ENCODE measurements around the gene OR56A4. TPM values are rescaled to one million over a fixed set of nuclear protein-coding genes. Genes with fewer than 3 reads are reported as not detected.

OR56A4 gene
- total RNA-seq (not detected), polyA plus RNA-seq (not detected)
- long read RNA-seq, donor 1, result 0 reads
- long read RNA-seq, donor 2, result 0 reads
- long read RNA-seq, donor 3, result 0 reads
- long read RNA-seq, donor 4, result 0 reads
- long read RNA-seq, donor 5, result 0 reads
- long read RNA-seq, donor 6, result 0 reads
- long read RNA-seq, donor 7, result 0 reads
- long read RNA-seq, donor 8, result 0 reads
- long read RNA-seq, donor 9, result 0 reads
- long read RNA-seq, donor 10, result 0 reads

DNA sequence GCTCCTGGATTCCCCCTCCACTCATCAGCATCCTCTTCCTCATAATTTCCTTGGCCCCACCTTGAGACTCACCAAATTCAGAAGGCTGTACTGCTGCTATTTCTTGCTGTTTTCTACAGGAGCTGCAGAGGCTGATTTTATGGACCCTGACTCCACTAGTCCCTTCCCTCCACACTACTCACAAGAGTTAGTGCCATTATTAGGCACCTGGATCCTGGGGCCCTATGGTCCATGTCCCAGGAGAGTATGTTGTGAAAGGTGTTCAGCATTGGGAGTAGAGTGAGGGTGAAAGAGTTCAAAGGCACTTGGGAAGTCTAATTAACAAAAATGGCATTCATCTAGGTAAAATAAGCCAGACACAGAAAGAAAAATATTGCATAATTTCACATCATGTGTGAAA, at the start of gene OR56A4:
Gene OR56A4, minus strand, starts transcription at position 101 of the 400 bp plus-strand sequence. CDS start 3,954 bp downstream, outside the sequence.
- Histone ChIP-seq H3K27me3 (ENCODE audit: control insufficient read depth in 2 of 2, insufficient read depth in 1 of 2, low read length in 1 of 2) (no peaks in the 10 kb centered on the region), H3K9me3 (ENCODE audit: control insufficient read depth in 2 of 2, insufficient read depth in 1 of 2, low read length in 1 of 2) (no peaks in the 10 kb centered on the region), H3K36me3 (ENCODE audit: control insufficient read depth in 2 of 2, insufficient read depth in 2 of 2, low read length in 1 of 2) (no peaks in the 10 kb centered on the region), H3K4me1 (ENCODE audit: control insufficient read depth in 2 of 2, insufficient read depth in 2 of 2, low read length in 2 of 2) (no peaks in the 10 kb centered on the region), H3K4me3 (ENCODE audit: low read length in 2 of 2) (no peak within 1 kb of the TSS), H3K27ac (ENCODE audit: low read depth in 1 of 2, low read length in 1 of 2) (no peak within 1 kb of the TSS)
- no peak for DNase-seq (ENCODE audit: low read depth in 6 of 9, low spot score in 9 of 9)

DNA sequence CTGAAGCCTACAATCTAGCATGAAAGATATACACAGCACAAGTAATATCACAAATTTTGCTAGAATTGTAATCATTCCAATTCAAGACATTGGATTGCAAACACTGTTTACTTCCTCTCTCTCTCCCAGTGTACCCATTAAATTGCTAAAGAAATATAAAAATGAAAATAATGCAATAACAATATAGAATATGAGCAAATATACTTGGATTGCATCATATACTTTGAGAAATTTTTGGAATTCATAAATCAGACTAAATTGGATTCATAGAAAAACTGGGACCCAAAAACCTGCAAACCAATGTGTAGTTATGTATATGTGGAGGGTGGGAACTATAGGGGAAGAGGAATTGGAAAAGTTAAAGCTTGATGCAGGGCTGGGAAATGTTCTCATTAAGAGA, 48.8 kb upstream of the OR56A4 start:
- Histone ChIP-seq H3K4me3 (ENCODE audit: low read length in 2 of 2) (no peak overlapping the region), H3K4me1 (ENCODE audit: control insufficient read depth in 2 of 2, insufficient read depth in 2 of 2, low read length in 2 of 2) (no peaks in the 10 kb centered on the region), H3K27me3 (ENCODE audit: control insufficient read depth in 2 of 2, insufficient read depth in 1 of 2, low read length in 1 of 2) (no peaks in the 10 kb centered on the region), H3K27ac (ENCODE audit: low read depth in 1 of 2, low read length in 1 of 2) (no peak overlapping the region), H3K36me3 (ENCODE audit: control insufficient read depth in 2 of 2, insufficient read depth in 2 of 2, low read length in 1 of 2) (no peaks in the 10 kb centered on the region), H3K9me3 (ENCODE audit: control insufficient read depth in 2 of 2, insufficient read depth in 1 of 2, low read length in 1 of 2) (no peaks in the 10 kb centered on the region)
- DNase-seq (ENCODE audit: low read depth in 6 of 9, low spot score in 9 of 9), result no peak

DNA sequence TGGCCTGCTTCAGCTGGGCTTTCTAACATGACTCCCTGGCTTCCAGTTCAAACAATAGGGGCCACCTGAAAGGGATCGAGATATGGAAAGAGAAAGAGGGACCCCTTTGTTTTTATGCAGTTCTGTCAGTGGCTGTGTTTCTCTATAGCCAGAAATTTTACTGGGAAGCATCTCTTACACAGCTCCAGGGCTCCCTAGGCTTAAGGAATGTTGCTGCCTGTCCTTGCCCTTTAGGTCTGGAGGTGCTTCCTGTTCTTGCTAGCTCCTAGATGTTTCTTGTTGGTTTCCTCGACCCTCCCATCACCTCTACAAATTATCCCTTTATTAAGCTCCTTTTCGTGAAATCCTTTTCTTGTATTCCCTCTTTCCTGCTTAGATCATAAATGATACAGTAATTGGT, 45.6 kb upstream of the OR56A4 start:
- Histone ChIP-seq H3K4me1 (ENCODE audit: control insufficient read depth in 2 of 2, insufficient read depth in 2 of 2, low read length in 2 of 2) (no peaks in the 10 kb centered on the region), H3K4me3 (ENCODE audit: low read length in 2 of 2) (no peak overlapping the region), H3K27me3 (ENCODE audit: control insufficient read depth in 2 of 2, insufficient read depth in 1 of 2, low read length in 1 of 2) (no peaks in the 10 kb centered on the region), H3K9me3 (ENCODE audit: control insufficient read depth in 2 of 2, insufficient read depth in 1 of 2, low read length in 1 of 2) (no peaks in the 10 kb centered on the region), H3K27ac (ENCODE audit: low read depth in 1 of 2, low read length in 1 of 2) (no peak overlapping the region), H3K36me3 (ENCODE audit: control insufficient read depth in 2 of 2, insufficient read depth in 2 of 2, low read length in 1 of 2) (no peaks in the 10 kb centered on the region)
- DNase-seq (ENCODE audit: low read depth in 6 of 9, low spot score in 9 of 9), result no peak
- 81% methylated on average over 3 of the region's 3 CpGs for WGBS

DNA sequence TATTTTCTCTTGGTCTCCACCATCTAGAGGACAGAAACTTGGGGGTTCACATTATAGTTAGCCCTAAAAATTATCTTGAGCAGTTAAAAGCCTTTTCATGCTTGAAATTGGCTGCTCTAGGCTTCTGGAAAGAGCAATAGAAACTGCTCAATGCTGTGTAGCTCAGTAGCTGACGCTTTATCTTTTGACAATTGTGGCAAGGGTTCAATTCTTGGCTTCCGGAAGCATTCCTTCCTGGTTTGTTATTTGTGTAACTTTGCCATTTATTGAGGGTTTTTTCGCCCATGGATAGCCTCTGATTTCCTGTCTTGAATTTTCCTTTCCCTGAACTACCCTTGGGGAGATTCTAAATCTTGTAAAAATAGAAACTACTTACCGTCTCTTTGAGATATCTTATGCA, 34.1 kb upstream of the OR56A4 start:
- Histone ChIP-seq H3K9me3 (ENCODE audit: control insufficient read depth in 2 of 2, insufficient read depth in 1 of 2, low read length in 1 of 2) (no peaks in the 10 kb centered on the region), H3K27me3 (ENCODE audit: control insufficient read depth in 2 of 2, insufficient read depth in 1 of 2, low read length in 1 of 2) (no peaks in the 10 kb centered on the region), H3K4me1 (ENCODE audit: control insufficient read depth in 2 of 2, insufficient read depth in 2 of 2, low read length in 2 of 2) (no peaks in the 10 kb centered on the region), H3K27ac (ENCODE audit: low read depth in 1 of 2, low read length in 1 of 2) (no peak overlapping the region), H3K4me3 (ENCODE audit: low read length in 2 of 2) (no peak overlapping the region), H3K36me3 (ENCODE audit: control insufficient read depth in 2 of 2, insufficient read depth in 2 of 2, low read length in 1 of 2) (no peaks in the 10 kb centered on the region)
- no peak for DNase-seq (ENCODE audit: low read depth in 6 of 9, low spot score in 9 of 9)
- WGBS, result 41% methylated on average over 4 of the region's 4 CpGs

- Histone ChIP-seq H3K4me3 (ENCODE audit: low read length in 2 of 2) (no peak within 1 kb of the TSS), H3K27ac (ENCODE audit: low read depth in 1 of 2, low read length in 1 of 2) (no peak within 1 kb of the TSS), H3K36me3 (ENCODE audit: control insufficient read depth in 2 of 2, insufficient read depth in 2 of 2, low read length in 1 of 2) (no peaks in the 10 kb centered on the region), H3K27me3 (ENCODE audit: control insufficient read depth in 2 of 2, insufficient read depth in 1 of 2, low read length in 1 of 2) (no peaks in the 10 kb centered on the region), H3K9me3 (ENCODE audit: control insufficient read depth in 2 of 2, insufficient read depth in 1 of 2, low read length in 1 of 2) (no peaks in the 10 kb centered on the region), H3K4me1 (ENCODE audit: control insufficient read depth in 2 of 2, insufficient read depth in 2 of 2, low read length in 2 of 2) (no peaks in the 10 kb centered on the region)
- WGBS, result 99% methylated on average over 1 of the region's 1 CpG
- DNase-seq (ENCODE audit: low read depth in 6 of 9, low spot score in 9 of 9), result no peak
These were observed 24.1 kb upstream of the OR56A4 start, which contains the start of gene OR56A1 for GRCh38 chr11:6030708-6031405. Gene OR56A1 (minus strand): TSS chr11:6030758. CDS start chr11:6027692, 3,066 bp downstream.

- H3K27me3 ChIP-seq (ENCODE audit: control insufficient read depth in 2 of 2, insufficient read depth in 1 of 2, low read length in 1 of 2), result no peaks in the 10 kb centered on the region
- no peak overlapping the region for H3K4me3 ChIP-seq (ENCODE audit: low read length in 2 of 2)
- H3K36me3 ChIP-seq (ENCODE audit: control insufficient read depth in 2 of 2, insufficient read depth in 2 of 2, low read length in 1 of 2), result no peaks in the 10 kb centered on the region
- H3K4me1 ChIP-seq (ENCODE audit: control insufficient read depth in 2 of 2, insufficient read depth in 2 of 2, low read length in 2 of 2), result no peaks in the 10 kb centered on the region
- WGBS, result 89% methylated on average over 1 of the region's 1 CpG
- no peaks in the 10 kb centered on the region for H3K9me3 ChIP-seq (ENCODE audit: control insufficient read depth in 2 of 2, insufficient read depth in 1 of 2, low read length in 1 of 2)
- DNase-seq (ENCODE audit: low read depth in 6 of 9, low spot score in 9 of 9), result no peak
- no peak overlapping the region for H3K27ac ChIP-seq (ENCODE audit: low read depth in 1 of 2, low read length in 1 of 2)
These were observed 20.8 kb upstream of the OR56A4 start for GRCh38 chr11:6027501-6027900.

- Histone ChIP-seq H3K27ac (ENCODE audit: low read depth in 1 of 2, low read length in 1 of 2) (no peak overlapping the region), H3K36me3 (ENCODE audit: control insufficient read depth in 2 of 2, insufficient read depth in 2 of 2, low read length in 1 of 2) (no peaks in the 10 kb centered on the region), H3K4me3 (ENCODE audit: low read length in 2 of 2) (no peak overlapping the region), H3K4me1 (ENCODE audit: control insufficient read depth in 2 of 2, insufficient read depth in 2 of 2, low read length in 2 of 2) (no peaks in the 10 kb centered on the region), H3K9me3 (ENCODE audit: control insufficient read depth in 2 of 2, insufficient read depth in 1 of 2, low read length in 1 of 2) (no peaks in the 10 kb centered on the region), H3K27me3 (ENCODE audit: control insufficient read depth in 2 of 2, insufficient read depth in 1 of 2, low read length in 1 of 2) (no peaks in the 10 kb centered on the region)
- DNase-seq (ENCODE audit: low read depth in 6 of 9, low spot score in 9 of 9), result no peak
- 89% methylated on average over 2 of the region's 2 CpGs for WGBS
These were observed 18.3 kb upstream of the OR56A4 start for GRCh38 chr11:6025056-6025455.

GRCh38 chr11:6022956-6023355, 16.2 kb upstream of the OR56A4 start:
- Histone ChIP-seq H3K9me3 (ENCODE audit: control insufficient read depth in 2 of 2, insufficient read depth in 1 of 2, low read length in 1 of 2) (no peaks in the 10 kb centered on the region), H3K4me3 (ENCODE audit: low read length in 2 of 2) (no peak overlapping the region), H3K27ac (ENCODE audit: low read depth in 1 of 2, low read length in 1 of 2) (no peak overlapping the region), H3K27me3 (ENCODE audit: control insufficient read depth in 2 of 2, insufficient read depth in 1 of 2, low read length in 1 of 2) (no peaks in the 10 kb centered on the region), H3K36me3 (ENCODE audit: control insufficient read depth in 2 of 2, insufficient read depth in 2 of 2, low read length in 1 of 2) (no peaks in the 10 kb centered on the region), H3K4me1 (ENCODE audit: control insufficient read depth in 2 of 2, insufficient read depth in 2 of 2, low read length in 2 of 2) (no peaks in the 10 kb centered on the region)
- DNase-seq (ENCODE audit: low read depth in 6 of 9, low spot score in 9 of 9), result peak in 3 of 9 donors; percentile 1 to 38 (median 16)
- 2% methylated on average over 4 of the region's 4 CpGs for WGBS

GRCh38 chr11:6013042-6013441, 6.3 kb upstream of the OR56A4 start:
- no peak for DNase-seq (ENCODE audit: low read depth in 6 of 9, low spot score in 9 of 9)
- WGBS, result 80% methylated on average over 3 of the region's 3 CpGs
- Histone ChIP-seq H3K4me1 (ENCODE audit: control insufficient read depth in 2 of 2, insufficient read depth in 2 of 2, low read length in 2 of 2) (no peaks in the 10 kb centered on the region), H3K27ac (ENCODE audit: low read depth in 1 of 2, low read length in 1 of 2) (no peak overlapping the region), H3K27me3 (ENCODE audit: control insufficient read depth in 2 of 2, insufficient read depth in 1 of 2, low read length in 1 of 2) (no peaks in the 10 kb centered on the region), H3K36me3 (ENCODE audit: control insufficient read depth in 2 of 2, insufficient read depth in 2 of 2, low read length in 1 of 2) (no peaks in the 10 kb centered on the region), H3K4me3 (ENCODE audit: low read length in 2 of 2) (no peak overlapping the region), H3K9me3 (ENCODE audit: control insufficient read depth in 2 of 2, insufficient read depth in 1 of 2, low read length in 1 of 2) (no peaks in the 10 kb centered on the region)
